ENCODE measurements around the gene NKIRAS2. TPM values are rescaled to one million over a fixed set of nuclear protein-coding genes. Genes with fewer than 3 reads are reported as not detected.
A peak's percentile ranks its signal among the peaks of the same experiment; 100 is the strongest.

NKIRAS2 gene
- total and polyA plus RNA-seq, 2 of the 13 experiments (the other 11 are each of a cell fraction or from before 2014, with no cell fraction given): 27.9 to 42.0 TPM

DNA sequence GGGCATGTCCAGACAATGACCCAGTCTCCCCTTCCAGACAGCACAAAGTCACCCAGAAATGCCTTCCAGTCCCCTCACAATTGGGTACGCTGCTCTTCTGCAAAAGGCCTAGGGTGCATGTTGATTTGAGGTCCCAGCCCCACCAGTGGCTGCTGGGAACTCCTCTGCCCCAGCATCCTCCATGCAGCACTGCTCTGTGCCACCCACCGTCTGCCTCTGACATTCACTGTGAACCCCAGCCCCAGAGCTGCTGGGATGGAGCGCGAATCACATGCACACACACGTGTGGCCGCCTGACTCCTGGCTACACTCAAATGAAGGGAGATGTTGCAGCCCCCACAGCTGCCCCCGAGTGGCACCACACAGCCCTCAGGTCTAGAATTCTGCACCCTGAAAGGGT is 31.8 kb downstream of the NKIRAS2 start (continued):
- TF ChIP-seq ZBTB26 (CRISPR knock-in tag; IDR thresholded peaks at IDR 0.05; ENCODE audit: borderline replicate concordance) (no peak), ZNF749 (CRISPR knock-in tag; IDR thresholded peaks at IDR 0.05; ENCODE audit: borderline replicate concordance) (0 out of 2 replicates have a peak, but pooled peaks have one; percentile 33), CBFB (CRISPR knock-in tag; IDR thresholded peaks at IDR 0.05) (no peak), ZNF605 (CRISPR knock-in tag; IDR thresholded peaks at IDR 0.05) (no peak), AKAP8 (CRISPR knock-in tag; IDR thresholded peaks at IDR 0.05) (no peak), SKI (IDR thresholded peaks at IDR 0.05; ENCODE audit: partially characterized antibody) (no peak), ZNF124 (CRISPR knock-in tag; IDR thresholded peaks at IDR 0.05) (no peak), HNRNPH1 (optimal IDR thresholded peaks at IDR 0.05; ENCODE audit: low read depth, low read length) (no peak), YEATS4 (CRISPR knock-in tag; IDR thresholded peaks at IDR 0.05; ENCODE audit: borderline replicate concordance) (no peak), ZNF225 (CRISPR knock-in tag; IDR thresholded peaks at IDR 0.05) (no peak), ZNF670 (CRISPR knock-in tag; IDR thresholded peaks at IDR 0.05; ENCODE audit: borderline replicate concordance) (no peak), HIVEP1 (CRISPR knock-in tag; IDR thresholded peaks at IDR 0.05) (no peak), ZNF432 (CRISPR knock-in tag; IDR thresholded peaks at IDR 0.05; ENCODE audit: borderline replicate concordance) (no peak), ZBTB33 (CRISPR knock-in tag; IDR thresholded peaks at IDR 0.05) (peak; percentile 50; the same call in 1 of the 2 replicates)
- TF ChIP-seq, protein P1, sequence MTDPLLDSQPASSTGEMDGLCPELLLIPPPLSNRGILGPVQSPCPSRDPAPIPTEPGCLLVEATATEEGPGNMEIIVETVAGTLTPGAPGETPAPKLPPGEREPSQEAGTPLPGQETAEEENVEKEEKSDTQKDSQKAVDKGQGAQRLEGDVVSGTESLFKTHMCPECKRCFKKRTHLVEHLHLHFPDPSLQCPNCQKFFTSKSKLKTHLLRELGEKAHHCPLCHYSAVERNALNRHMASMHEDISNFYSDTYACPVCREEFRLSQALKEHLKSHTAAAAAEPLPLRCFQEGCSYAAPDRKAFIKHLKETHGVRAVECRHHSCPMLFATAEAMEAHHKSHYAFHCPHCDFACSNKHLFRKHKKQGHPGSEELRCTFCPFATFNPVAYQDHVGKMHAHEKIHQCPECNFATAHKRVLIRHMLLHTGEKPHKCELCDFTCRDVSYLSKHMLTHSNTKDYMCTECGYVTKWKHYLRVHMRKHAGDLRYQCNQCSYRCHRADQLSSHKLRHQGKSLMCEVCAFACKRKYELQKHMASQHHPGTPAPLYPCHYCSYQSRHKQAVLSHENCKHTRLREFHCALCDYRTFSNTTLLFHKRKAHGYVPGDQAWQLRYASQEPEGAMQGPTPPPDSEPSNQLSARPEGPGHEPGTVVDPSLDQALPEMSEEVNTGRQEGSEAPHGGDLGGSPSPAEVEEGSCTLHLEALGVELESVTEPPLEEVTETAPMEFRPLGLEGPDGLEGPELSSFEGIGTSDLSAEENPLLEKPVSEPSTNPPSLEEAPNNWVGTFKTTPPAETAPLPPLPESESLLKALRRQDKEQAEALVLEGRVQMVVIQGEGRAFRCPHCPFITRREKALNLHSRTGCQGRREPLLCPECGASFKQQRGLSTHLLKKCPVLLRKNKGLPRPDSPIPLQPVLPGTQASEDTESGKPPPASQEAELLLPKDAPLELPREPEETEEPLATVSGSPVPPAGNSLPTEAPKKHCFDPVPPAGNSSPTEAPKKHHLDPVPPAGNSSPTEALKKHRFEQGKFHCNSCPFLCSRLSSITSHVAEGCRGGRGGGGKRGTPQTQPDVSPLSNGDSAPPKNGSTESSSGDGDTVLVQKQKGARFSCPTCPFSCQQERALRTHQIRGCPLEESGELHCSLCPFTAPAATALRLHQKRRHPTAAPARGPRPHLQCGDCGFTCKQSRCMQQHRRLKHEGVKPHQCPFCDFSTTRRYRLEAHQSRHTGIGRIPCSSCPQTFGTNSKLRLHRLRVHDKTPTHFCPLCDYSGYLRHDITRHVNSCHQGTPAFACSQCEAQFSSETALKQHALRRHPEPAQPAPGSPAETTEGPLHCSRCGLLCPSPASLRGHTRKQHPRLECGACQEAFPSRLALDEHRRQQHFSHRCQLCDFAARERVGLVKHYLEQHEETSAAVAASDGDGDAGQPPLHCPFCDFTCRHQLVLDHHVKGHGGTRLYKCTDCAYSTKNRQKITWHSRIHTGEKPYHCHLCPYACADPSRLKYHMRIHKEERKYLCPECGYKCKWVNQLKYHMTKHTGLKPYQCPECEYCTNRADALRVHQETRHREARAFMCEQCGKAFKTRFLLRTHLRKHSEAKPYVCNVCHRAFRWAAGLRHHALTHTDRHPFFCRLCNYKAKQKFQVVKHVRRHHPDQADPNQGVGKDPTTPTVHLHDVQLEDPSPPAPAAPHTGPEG (CRISPR knock-in tag; IDR thresholded peaks at IDR 0.05): peak; percentile 63; the same call in 1 of the 2 replicates
- TF ChIP-seq, protein P2, sequence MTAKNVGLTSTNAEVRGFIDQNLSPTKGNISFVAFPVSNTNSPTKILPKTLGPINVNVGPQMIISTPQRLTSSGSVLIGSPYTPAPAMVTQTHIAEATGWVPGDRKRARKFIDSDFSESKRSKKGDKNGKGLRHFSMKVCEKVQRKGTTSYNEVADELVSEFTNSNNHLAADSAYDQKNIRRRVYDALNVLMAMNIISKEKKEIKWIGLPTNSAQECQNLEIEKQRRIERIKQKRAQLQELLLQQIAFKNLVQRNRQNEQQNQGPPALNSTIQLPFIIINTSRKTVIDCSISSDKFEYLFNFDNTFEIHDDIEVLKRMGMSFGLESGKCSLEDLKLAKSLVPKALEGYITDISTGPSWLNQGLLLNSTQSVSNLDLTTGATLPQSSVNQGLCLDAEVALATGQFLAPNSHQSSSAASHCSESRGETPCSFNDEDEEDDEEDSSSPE (CRISPR knock-in tag; IDR thresholded peaks at IDR 0.05): no peak
- TF ChIP-seq, protein P3, sequence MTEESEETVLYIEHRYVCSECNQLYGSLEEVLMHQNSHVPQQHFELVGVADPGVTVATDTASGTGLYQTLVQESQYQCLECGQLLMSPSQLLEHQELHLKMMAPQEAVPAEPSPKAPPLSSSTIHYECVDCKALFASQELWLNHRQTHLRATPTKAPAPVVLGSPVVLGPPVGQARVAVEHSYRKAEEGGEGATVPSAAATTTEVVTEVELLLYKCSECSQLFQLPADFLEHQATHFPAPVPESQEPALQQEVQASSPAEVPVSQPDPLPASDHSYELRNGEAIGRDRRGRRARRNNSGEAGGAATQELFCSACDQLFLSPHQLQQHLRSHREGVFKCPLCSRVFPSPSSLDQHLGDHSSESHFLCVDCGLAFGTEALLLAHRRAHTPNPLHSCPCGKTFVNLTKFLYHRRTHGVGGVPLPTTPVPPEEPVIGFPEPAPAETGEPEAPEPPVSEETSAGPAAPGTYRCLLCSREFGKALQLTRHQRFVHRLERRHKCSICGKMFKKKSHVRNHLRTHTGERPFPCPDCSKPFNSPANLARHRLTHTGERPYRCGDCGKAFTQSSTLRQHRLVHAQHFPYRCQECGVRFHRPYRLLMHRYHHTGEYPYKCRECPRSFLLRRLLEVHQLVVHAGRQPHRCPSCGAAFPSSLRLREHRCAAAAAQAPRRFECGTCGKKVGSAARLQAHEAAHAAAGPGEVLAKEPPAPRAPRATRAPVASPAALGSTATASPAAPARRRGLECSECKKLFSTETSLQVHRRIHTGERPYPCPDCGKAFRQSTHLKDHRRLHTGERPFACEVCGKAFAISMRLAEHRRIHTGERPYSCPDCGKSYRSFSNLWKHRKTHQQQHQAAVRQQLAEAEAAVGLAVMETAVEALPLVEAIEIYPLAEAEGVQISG (CRISPR knock-in tag; IDR thresholded peaks at IDR 0.05): 0 out of 2 replicates have a peak, but pooled peaks have one; percentile 18

All from HepG2 (cell line).